ENCODE results near the gene DOCK1.
"Not testable (repeated sequence)": the region's sequence is repeated elsewhere in the genome, so short reads cannot be mapped to it uniquely, and the experiment has no call there.

- TF ChIP-seq CTCF (conservative IDR thresholded peaks at IDR 0.05; ENCODE audit: low read length); EZH2phosphoT487 (IDR thresholded peaks at IDR 0.05; ENCODE audit: borderline replicate concordance): not testable (repeated sequence)
Observed at GRCh38 chr10:126938121-126938520, 32.9 kb downstream of the DOCK1 start.
